ENCODE data around the gene CPVL.

Gene CPVL

GRCh38 chr7:28984631-28985030, 161.7 kb downstream of the CPVL start:
- H4K91ac ChIP-seq (ENCODE audit: low read length), result peak overlapping the region; percentile 80
- peak overlapping the region; percentile 11 to 44 for H3K18ac ChIP-seq (ENCODE audit: low read depth in 1 of 2, low read length in 2 of 2)
- H3K79me1 ChIP-seq (replicated peaks; ENCODE audit: low read length, poor library complexity, severe bottlenecking), result no peaks in the 10 kb centered on the region
- peak overlapping the region in 1 of 2 experiments; percentile 23 for H3K4me3 ChIP-seq (ENCODE audit: insufficient read depth in 1 of 2, low read depth in 1 of 2, low read length in 2 of 2)
- H3K9me3 ChIP-seq (ENCODE audit: control insufficient read depth, low read length), result peaks cover 7% of the 10 kb centered on the region
- peak overlapping the region; percentile 27 for H3K4me2 ChIP-seq (ENCODE audit: low read length, poor library complexity, severe bottlenecking)
- no peak overlapping the region for H2AK5ac ChIP-seq (ENCODE audit: low read length, severe bottlenecking)
- H2BK12ac ChIP-seq (ENCODE audit: low read length in 2 of 2), result peak overlapping the region in 1 of 2 experiments; percentile 40
- peak overlapping the region; percentile 44 for H2BK15ac ChIP-seq (ENCODE audit: low read depth, poor library complexity, severe bottlenecking)
- H3K27me3 ChIP-seq (ENCODE audit: control insufficient read depth in 1 of 2, insufficient read depth in 1 of 2, low read length in 2 of 2), result peaks cover 0 to 3% of the 10 kb centered on the region in 2 experiments
- H3K9ac ChIP-seq (ENCODE audit: low read length), result no peak overlapping the region
- WGBS, result 34% methylated on average over 4 of the region's 4 CpGs
- H3K36me3 ChIP-seq (ENCODE audit: control insufficient read depth in 1 of 2, insufficient read depth in 2 of 2, low read depth in 1 of 2, low read length in 2 of 2), result no peaks in the 10 kb centered on the region
- H2AFZ ChIP-seq (ENCODE audit: low read depth, low read length), result no peak overlapping the region
- peak overlapping the region; percentile 22 to 57 for H3K4ac ChIP-seq (ENCODE audit: low read depth in 1 of 2, low read length in 2 of 2)
- peak overlapping the region; percentile 49 for H3K27ac ChIP-seq (ENCODE audit: low read length, poor library complexity, severe bottlenecking)
- H3K4me1 ChIP-seq (ENCODE audit: control insufficient read depth, insufficient read depth, low read depth, low read length), result peaks cover 2% of the 10 kb centered on the region
- H2BK5ac ChIP-seq (ENCODE audit: low read depth, low read length, poor library complexity, severe bottlenecking), result no peak overlapping the region
- H3K23ac ChIP-seq (ENCODE audit: low read length in 2 of 2), result no peak overlapping the region
- H3K14ac ChIP-seq (ENCODE audit: low read length in 2 of 2), result no peak overlapping the region
- peak overlapping the region; percentile 19 for H4K8ac ChIP-seq (ENCODE audit: low read length)
- peak; percentile 84 for DNase-seq
- peak overlapping the region; percentile 94 for H2BK120ac ChIP-seq (ENCODE audit: low read depth, low read length)

GRCh38 chr7:28984217-28984616, 162.1 kb downstream of the CPVL start:
- Histone ChIP-seq H2AFZ (ENCODE audit: low read depth, low read length) (no peak overlapping the region), H2BK12ac (ENCODE audit: low read length in 2 of 2) (peak overlapping the region; percentile 33 to 98), H3K9me3 (ENCODE audit: control insufficient read depth, low read length) (peaks cover 11% of the 10 kb centered on the region), H2BK5ac (ENCODE audit: low read depth, low read length, poor library complexity, severe bottlenecking) (no peak overlapping the region), H3K4me3 (ENCODE audit: insufficient read depth in 1 of 2, low read depth in 1 of 2, low read length in 2 of 2) (no peak overlapping the region), H3K4me2 (ENCODE audit: low read length, poor library complexity, severe bottlenecking) (no peak overlapping the region), H3K36me3 (ENCODE audit: control insufficient read depth in 1 of 2, insufficient read depth in 2 of 2, low read depth in 1 of 2, low read length in 2 of 2) (no peaks in the 10 kb centered on the region), H4K8ac (ENCODE audit: low read length) (no peak overlapping the region), H3K27me3 (ENCODE audit: control insufficient read depth in 1 of 2, insufficient read depth in 1 of 2, low read length in 2 of 2) (peaks cover 0 to 7% of the 10 kb centered on the region in 2 experiments), H2BK120ac (ENCODE audit: low read depth, low read length) (peak overlapping the region; percentile 77), H4K91ac (ENCODE audit: low read length) (peak overlapping the region; percentile 79), H3K4ac (ENCODE audit: low read depth in 1 of 2, low read length in 2 of 2) (no peak overlapping the region), H3K14ac (ENCODE audit: low read length in 2 of 2) (no peak overlapping the region), H3K18ac (ENCODE audit: low read depth in 1 of 2, low read length in 2 of 2) (peak overlapping the region in 1 of 2 experiments; percentile 91), H3K27ac (ENCODE audit: low read length, poor library complexity, severe bottlenecking) (no peak overlapping the region), H2AK5ac (ENCODE audit: low read length, severe bottlenecking) (peak overlapping the region; percentile 21), H3K9ac (ENCODE audit: low read length) (no peak overlapping the region), H3K23ac (ENCODE audit: low read length in 2 of 2) (no peak overlapping the region), H3K79me1 (replicated peaks; ENCODE audit: low read length, poor library complexity, severe bottlenecking) (no peaks in the 10 kb centered on the region), H2BK15ac (ENCODE audit: low read depth, poor library complexity, severe bottlenecking) (no peak overlapping the region), H3K4me1 (ENCODE audit: control insufficient read depth, insufficient read depth, low read depth, low read length) (peaks cover 2% of the 10 kb centered on the region)
- no peak for DNase-seq

GRCh38 chr7:28983396-28984190, 162.7 kb downstream of the CPVL start:
- Histone ChIP-seq H3K36me3 (ENCODE audit: control insufficient read depth in 1 of 2, insufficient read depth in 2 of 2, low read depth in 1 of 2, low read length in 2 of 2) (no peaks in the 10 kb centered on the region), H3K23ac (ENCODE audit: low read length in 2 of 2) (no peak overlapping the region), H2BK120ac (ENCODE audit: low read depth, low read length) (peak overlapping the region; percentile 77), H3K79me1 (replicated peaks; ENCODE audit: low read length, poor library complexity, severe bottlenecking) (no peaks in the 10 kb centered on the region), H3K18ac (ENCODE audit: low read depth in 1 of 2, low read length in 2 of 2) (peak overlapping the region in 1 of 2 experiments; percentile 60), H3K4ac (ENCODE audit: low read depth in 1 of 2, low read length in 2 of 2) (no peak overlapping the region), H2BK12ac (ENCODE audit: low read length in 2 of 2) (peak overlapping the region in 1 of 2 experiments; percentile 96), H3K27ac (ENCODE audit: low read length, poor library complexity, severe bottlenecking) (no peak overlapping the region), H2BK5ac (ENCODE audit: low read depth, low read length, poor library complexity, severe bottlenecking) (no peak overlapping the region), H3K14ac (ENCODE audit: low read length in 2 of 2) (no peak overlapping the region), H3K4me1 (ENCODE audit: control insufficient read depth, insufficient read depth, low read depth, low read length) (peaks cover 2% of the 10 kb centered on the region), H4K91ac (ENCODE audit: low read length) (peak overlapping the region; percentile 64), H3K4me2 (ENCODE audit: low read length, poor library complexity, severe bottlenecking) (no peak overlapping the region), H4K8ac (ENCODE audit: low read length) (no peak overlapping the region), H2BK15ac (ENCODE audit: low read depth, poor library complexity, severe bottlenecking) (no peak overlapping the region), H2AK5ac (ENCODE audit: low read length, severe bottlenecking) (no peak overlapping the region), H3K9me3 (ENCODE audit: control insufficient read depth, low read length) (peaks cover 17% of the 10 kb centered on the region), H3K9ac (ENCODE audit: low read length) (no peak overlapping the region), H3K27me3 (ENCODE audit: control insufficient read depth in 1 of 2, insufficient read depth in 1 of 2, low read length in 2 of 2) (peaks cover 0 to 7% of the 10 kb centered on the region in 2 experiments), H2AFZ (ENCODE audit: low read depth, low read length) (no peak overlapping the region), H3K4me3 (ENCODE audit: insufficient read depth in 1 of 2, low read depth in 1 of 2, low read length in 2 of 2) (no peak overlapping the region)
- 93% methylated on average over 1 of the region's 4 CpGs for WGBS
- no peak for DNase-seq

DNA sequence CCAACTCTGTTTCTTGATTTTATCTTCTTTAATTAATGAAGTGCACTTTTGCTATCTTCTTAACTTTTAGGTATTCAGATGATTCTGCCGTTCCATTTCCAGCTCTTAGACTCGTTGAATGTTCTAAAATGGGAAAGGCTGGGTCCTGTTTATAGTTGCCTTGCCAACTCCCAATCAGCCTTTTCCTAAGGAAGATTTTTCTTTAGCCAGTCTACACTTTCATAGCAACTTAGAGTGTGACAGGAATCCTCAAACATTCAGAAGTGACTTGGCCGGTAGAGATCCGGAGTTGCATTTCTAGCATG, 165.2 kb downstream of the CPVL start:
- DNase-seq, result no peak
- no peak overlapping the region for H2BK15ac ChIP-seq (ENCODE audit: low read depth, poor library complexity, severe bottlenecking)
- H3K4me3 ChIP-seq (ENCODE audit: insufficient read depth in 1 of 2, low read depth in 1 of 2, low read length in 2 of 2), result peak overlapping the region in 1 of 2 experiments; percentile 40
- H3K4me1 ChIP-seq (ENCODE audit: control insufficient read depth, insufficient read depth, low read depth, low read length), result peaks cover 2% of the 10 kb centered on the region
- no peak overlapping the region for H3K14ac ChIP-seq (ENCODE audit: low read length in 2 of 2)
- no peak overlapping the region for H3K27ac ChIP-seq (ENCODE audit: low read length, poor library complexity, severe bottlenecking)
- H2AK5ac ChIP-seq (ENCODE audit: low read length, severe bottlenecking), result no peak overlapping the region
- H2BK12ac ChIP-seq (ENCODE audit: low read length in 2 of 2), result no peak overlapping the region
- no peak overlapping the region for H3K18ac ChIP-seq (ENCODE audit: low read depth in 1 of 2, low read length in 2 of 2)
- no peaks in the 10 kb centered on the region for H3K36me3 ChIP-seq (ENCODE audit: control insufficient read depth in 1 of 2, insufficient read depth in 2 of 2, low read depth in 1 of 2, low read length in 2 of 2)
- no peak overlapping the region for H3K4ac ChIP-seq (ENCODE audit: low read depth in 1 of 2, low read length in 2 of 2)
- no peak overlapping the region for H2BK5ac ChIP-seq (ENCODE audit: low read depth, low read length, poor library complexity, severe bottlenecking)
- no peak overlapping the region for H2BK120ac ChIP-seq (ENCODE audit: low read depth, low read length)
- no peak overlapping the region for H3K23ac ChIP-seq (ENCODE audit: low read length in 2 of 2)
- no peak overlapping the region for H4K91ac ChIP-seq (ENCODE audit: low read length)
- H3K9ac ChIP-seq (ENCODE audit: low read length), result peak overlapping the region; percentile 16
- no peak overlapping the region for H3K4me2 ChIP-seq (ENCODE audit: low read length, poor library complexity, severe bottlenecking)
- no peaks in the 10 kb centered on the region for H3K79me1 ChIP-seq (replicated peaks; ENCODE audit: low read length, poor library complexity, severe bottlenecking)
- H2AFZ ChIP-seq (ENCODE audit: low read depth, low read length), result no peak overlapping the region
- H4K8ac ChIP-seq (ENCODE audit: low read length), result no peak overlapping the region
- H3K27me3 ChIP-seq (ENCODE audit: control insufficient read depth in 1 of 2, insufficient read depth in 1 of 2, low read length in 2 of 2), result peaks cover 0 to 7% of the 10 kb centered on the region in 2 experiments
- peaks cover 38% of the 10 kb centered on the region for H3K9me3 ChIP-seq (ENCODE audit: control insufficient read depth, low read length)
- WGBS, result 85% methylated on average over 4 of the region's 4 CpGs
